ACC112 (cell line): ENCODE results near the gene AKAP6.
"Not testable (repeated sequence)": the region's sequence is repeated elsewhere in the genome, so short reads cannot be mapped to it uniquely, and the experiment has no call there.

ENCODE experiments used
- H2AFZ ChIP-seq: fragments of 200-600 bp; sonication (generic); one replicate; pipeline ENCODE4 v1.6.0; 2017; ENCODE audit warnings: antibody characterized with exemption, low read length; ENCODE audit not compliant: unreplicated experiment
- H3K27ac ChIP-seq: fragments of 200-600 bp; sonication (generic); 2 replicates; pipeline ENCODE4 v1.5.1; 2014; ENCODE audit warnings: low read depth, mild to moderate bottlenecking, antibody characterized with exemption, low read length, moderate library complexity
- H3K27me3 ChIP-seq: fragments of 200-600 bp; sonication (generic); 2 replicates; pipeline ENCODE4 v1.6.1; 2014; ENCODE audit warnings: mild to moderate bottlenecking, antibody characterized with exemption, low read length, moderate library complexity, mixed read lengths; ENCODE audit not compliant: insufficient read depth
- H3K36me3 ChIP-seq: fragments of 200-600 bp; sonication (generic); 2 replicates; pipeline ENCODE4 v1.6.1; 2016; ENCODE audit warnings: mild to moderate bottlenecking, antibody characterized with exemption, low read length, moderate library complexity, mixed read lengths; ENCODE audit not compliant: insufficient read depth
- H3K4me1 ChIP-seq: fragments of 200-600 bp; sonication (generic); one replicate; pipeline ENCODE4 v1.6.1; 2016; ENCODE audit warnings: low read length, mixed read lengths; ENCODE audit not compliant: insufficient read depth, unreplicated experiment, control insufficient read depth
- H3K4me3 ChIP-seq: fragments of 200-600 bp; sonication (generic); 2 replicates; pipeline ENCODE4 v1.5.1; 2014; ENCODE audit warnings: mild to moderate bottlenecking, low read depth, low read length
- H3K79me2 ChIP-seq: fragments of 200-600 bp; sonication (generic); one replicate; pipeline ENCODE4 v1.6.0; 2016; ENCODE audit warnings: low read length; ENCODE audit not compliant: control insufficient read depth, unreplicated experiment, insufficient read depth

The AKAP6 gene

DNA sequence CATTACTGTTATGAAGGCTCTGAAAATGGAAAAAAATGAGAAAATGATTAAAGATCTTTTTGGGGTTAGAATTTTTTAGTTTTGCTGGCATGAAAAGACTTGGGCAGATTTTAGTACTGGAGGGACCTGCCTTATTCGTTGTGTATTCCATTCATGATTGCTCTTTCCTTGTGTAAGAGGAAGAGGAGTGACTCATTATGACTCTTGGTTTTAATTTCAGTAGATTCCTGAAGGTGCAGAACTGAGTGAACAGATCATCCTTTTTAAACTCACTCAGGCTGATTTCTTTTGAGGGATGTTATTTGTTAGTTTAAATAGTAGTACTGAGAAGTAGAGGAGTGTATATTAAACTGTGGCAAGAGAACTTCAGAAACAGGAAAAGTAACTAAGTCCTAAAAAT is 41.6 kb downstream of the AKAP6 start:
- H3K4me3 ChIP-seq = no peak overlapping the region
- no peaks in the 10 kb centered on the region for H3K36me3 ChIP-seq
- H2AFZ ChIP-seq = peak overlapping the region; percentile 10
- no peaks in the 10 kb centered on the region for H3K79me2 ChIP-seq
- H3K27ac ChIP-seq = peak overlapping the region; percentile 73
- H3K27me3 ChIP-seq = no peaks in the 10 kb centered on the region
- H3K4me1 ChIP-seq = peaks cover 64% of the 10 kb centered on the region

DNA sequence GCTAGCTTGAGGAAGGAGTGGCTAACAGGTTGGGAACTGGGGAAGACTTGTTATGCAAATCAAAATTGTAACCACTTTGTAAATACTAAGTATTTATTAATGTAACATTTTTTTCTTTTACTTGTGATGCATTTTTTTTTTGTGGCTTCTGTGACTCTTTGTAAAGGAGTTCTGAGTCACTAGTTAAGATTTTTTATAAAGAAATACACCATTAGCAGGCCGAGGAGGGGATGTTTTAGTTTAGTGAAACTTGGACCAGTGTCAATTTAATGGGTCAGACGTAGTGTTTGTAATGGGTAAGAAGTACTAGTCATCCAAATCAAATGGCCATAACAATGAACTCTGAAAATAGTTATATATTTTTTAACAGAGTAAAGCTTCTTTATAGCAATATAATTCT is 43.1 kb downstream of the AKAP6 start:
- Histone ChIP-seq H3K4me1 (peaks cover 50% of the 10 kb centered on the region), H3K27me3 (no peaks in the 10 kb centered on the region), H3K36me3 (no peaks in the 10 kb centered on the region), H3K4me3 (no peak overlapping the region), H2AFZ (no peak overlapping the region), H3K27ac (peak overlapping the region; percentile 81), H3K79me2 (no peaks in the 10 kb centered on the region)

DNA sequence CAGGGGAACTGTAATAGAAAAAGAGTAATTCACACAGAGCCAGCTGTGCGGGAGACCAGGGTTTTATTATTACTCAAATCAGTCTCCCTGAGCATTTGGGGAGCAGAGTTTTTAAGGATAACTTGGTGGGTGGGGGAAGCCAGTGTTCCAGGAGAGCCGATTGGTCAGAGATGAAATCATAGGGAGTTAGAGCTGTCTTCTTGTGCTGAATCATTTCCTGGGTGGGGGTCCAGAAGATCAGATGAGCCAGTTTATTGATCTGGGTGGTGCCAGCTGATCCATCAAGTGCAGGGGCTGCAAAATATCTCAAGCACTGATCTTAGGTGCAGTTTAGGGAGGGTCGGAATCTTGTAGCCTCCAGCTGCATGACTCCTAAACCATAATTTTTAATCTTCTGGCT is 44.1 kb downstream of the AKAP6 start:
- peak overlapping the region; percentile 81 for H3K27ac ChIP-seq
- not testable (repeated sequence) for H3K4me3 ChIP-seq, H2AFZ ChIP-seq, H3K36me3 ChIP-seq, H3K27me3 ChIP-seq, H3K79me2 ChIP-seq
- peaks cover 40% of the 10 kb centered on the region for H3K4me1 ChIP-seq

DNA sequence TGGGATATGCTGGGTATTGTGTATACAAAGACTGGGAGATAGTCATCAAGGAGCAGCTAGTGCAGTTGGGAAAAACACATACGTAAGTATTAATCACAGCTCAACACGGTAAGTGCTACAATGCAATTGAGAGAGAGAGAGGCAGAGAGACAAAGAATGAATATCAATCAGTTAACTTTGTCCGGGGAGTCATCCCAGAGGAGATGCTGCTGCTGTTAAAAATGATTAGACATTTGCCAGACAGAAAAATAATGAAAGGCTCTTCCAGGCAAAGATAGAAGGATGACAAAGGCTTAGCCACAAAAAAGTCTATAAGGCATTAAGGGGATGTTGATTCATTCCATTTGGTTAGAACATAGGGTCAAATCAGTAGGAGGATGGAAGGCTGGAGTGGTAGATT is 45.1 kb downstream of the AKAP6 start:
- H3K36me3 ChIP-seq = no peaks in the 10 kb centered on the region
- no peaks in the 10 kb centered on the region for H3K79me2 ChIP-seq
- peak overlapping the region; percentile 81 for H3K27ac ChIP-seq
- peaks cover 39% of the 10 kb centered on the region for H3K4me1 ChIP-seq
- no peak overlapping the region for H3K4me3 ChIP-seq
- no peaks in the 10 kb centered on the region for H3K27me3 ChIP-seq
- H2AFZ ChIP-seq = peak overlapping the region; percentile 79

DNA sequence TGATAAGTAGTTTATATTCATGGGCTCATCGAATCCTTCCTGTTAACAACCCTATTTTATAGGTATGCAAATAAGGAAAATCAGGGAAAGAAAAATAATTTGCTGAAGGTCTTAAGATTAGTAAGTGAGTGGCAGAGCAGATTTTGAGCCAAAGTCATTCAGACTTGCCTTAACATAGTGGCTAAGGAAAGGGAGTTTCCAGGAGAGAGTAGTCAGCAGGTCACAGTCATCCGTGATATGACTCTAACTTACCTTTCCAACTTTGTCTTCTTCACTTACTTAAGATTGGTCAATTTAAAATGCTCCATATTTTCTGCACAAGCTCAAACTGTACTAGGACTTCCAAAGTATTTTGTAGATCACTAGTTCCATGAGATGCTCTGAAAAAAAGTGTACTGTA is 46.6 kb downstream of the AKAP6 start:
- no peaks in the 10 kb centered on the region for H3K27me3 ChIP-seq
- H3K27ac ChIP-seq = no peak overlapping the region
- H3K4me1 ChIP-seq = peaks cover 31% of the 10 kb centered on the region
- no peak overlapping the region for H3K4me3 ChIP-seq
- no peaks in the 10 kb centered on the region for H3K79me2 ChIP-seq
- H2AFZ ChIP-seq = no peak overlapping the region
- no peaks in the 10 kb centered on the region for H3K36me3 ChIP-seq

GRCh38 chr14:32377046-32377646 is 48.0 kb downstream of the AKAP6 start:
- H3K27ac ChIP-seq = no peak overlapping the region
- no peaks in the 10 kb centered on the region for H3K79me2 ChIP-seq
- no peaks in the 10 kb centered on the region for H3K27me3 ChIP-seq
- no peak overlapping the region for H2AFZ ChIP-seq
- no peaks in the 10 kb centered on the region for H3K36me3 ChIP-seq
- H3K4me3 ChIP-seq = no peak overlapping the region
- H3K4me1 ChIP-seq = peaks cover 24% of the 10 kb centered on the region

DNA sequence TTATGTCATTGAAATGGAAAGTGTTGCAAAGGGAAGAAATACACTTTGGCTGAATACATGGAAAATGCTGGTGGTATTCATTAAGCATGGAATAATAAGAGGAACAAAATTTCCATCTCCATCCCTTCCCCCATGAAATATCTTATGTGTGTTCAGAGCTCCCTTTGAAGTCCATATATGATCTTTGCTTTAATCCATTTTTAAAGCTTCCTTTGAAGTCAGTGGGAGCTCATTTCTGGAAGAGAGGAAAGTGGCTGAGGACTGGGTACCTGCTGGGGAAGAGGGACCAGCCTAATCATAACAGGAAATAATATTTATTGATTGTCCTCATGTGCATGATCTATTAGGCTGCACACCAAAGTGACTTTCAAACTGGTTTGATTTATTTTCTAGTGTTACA is 49.2 kb downstream of the AKAP6 start:
- Histone ChIP-seq H3K27me3 (no peaks in the 10 kb centered on the region), H3K4me1 (peaks cover 18% of the 10 kb centered on the region), H3K4me3 (no peak overlapping the region), H3K27ac (no peak overlapping the region), H3K79me2 (no peaks in the 10 kb centered on the region), H2AFZ (no peak overlapping the region), H3K36me3 (no peaks in the 10 kb centered on the region)

GRCh38 chr14:32379447-32379846 is 50.3 kb downstream of the AKAP6 start:
- no peaks in the 10 kb centered on the region for H3K36me3 ChIP-seq
- no peaks in the 10 kb centered on the region for H3K79me2 ChIP-seq
- H3K27ac ChIP-seq = no peak overlapping the region
- H3K27me3 ChIP-seq = no peaks in the 10 kb centered on the region
- H3K4me3 ChIP-seq = no peak overlapping the region
- H2AFZ ChIP-seq = no peak overlapping the region
- H3K4me1 ChIP-seq = peaks cover 7% of the 10 kb centered on the region

DNA sequence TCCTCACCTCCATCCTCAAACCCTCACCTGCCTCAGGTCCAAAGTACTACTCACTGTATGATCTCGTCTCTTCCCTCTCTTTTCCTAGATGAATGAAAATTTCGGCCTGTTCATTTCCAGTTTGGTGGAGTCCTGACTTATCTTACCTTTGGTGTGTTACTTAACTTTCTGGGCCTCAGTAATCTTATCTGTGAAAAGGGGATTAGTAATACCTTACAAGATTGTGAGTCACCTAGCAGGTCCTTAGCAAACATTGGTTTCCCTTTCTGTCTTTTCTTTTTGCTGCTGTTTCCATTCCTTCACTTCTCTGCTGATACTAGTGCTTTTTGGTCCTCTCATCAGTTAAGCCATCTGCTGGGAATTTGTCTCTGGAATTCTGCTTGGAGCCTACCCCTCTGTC is 52.8 kb downstream of the AKAP6 start:
- Histone ChIP-seq H3K4me1 (peaks cover 6% of the 10 kb centered on the region), H3K27ac (no peak overlapping the region), H3K79me2 (no peaks in the 10 kb centered on the region), H2AFZ (no peak overlapping the region), H3K36me3 (no peaks in the 10 kb centered on the region), H3K27me3 (no peaks in the 10 kb centered on the region), H3K4me3 (no peak overlapping the region)

- no peaks in the 10 kb centered on the region for H3K27me3 ChIP-seq
- H3K4me1 ChIP-seq = peaks cover 6% of the 10 kb centered on the region
- no peak overlapping the region for H3K4me3 ChIP-seq
- no peaks in the 10 kb centered on the region for H3K79me2 ChIP-seq
- H3K27ac ChIP-seq = no peak overlapping the region
- no peak overlapping the region for H2AFZ ChIP-seq
- no peaks in the 10 kb centered on the region for H3K36me3 ChIP-seq
Measured at GRCh38 chr14:32382704-32383103, 53.6 kb downstream of the AKAP6 start.

- Histone ChIP-seq H2AFZ (no peak overlapping the region), H3K36me3 (no peaks in the 10 kb centered on the region), H3K27ac (no peak overlapping the region), H3K4me3 (no peak overlapping the region), H3K4me1 (peaks cover 6% of the 10 kb centered on the region), H3K79me2 (no peaks in the 10 kb centered on the region), H3K27me3 (no peaks in the 10 kb centered on the region)
Measured at GRCh38 chr14:32383364-32384009, 54.4 kb downstream of the AKAP6 start.
